ENCODE results near the gene MLH1.

Gene MLH1

DNA sequence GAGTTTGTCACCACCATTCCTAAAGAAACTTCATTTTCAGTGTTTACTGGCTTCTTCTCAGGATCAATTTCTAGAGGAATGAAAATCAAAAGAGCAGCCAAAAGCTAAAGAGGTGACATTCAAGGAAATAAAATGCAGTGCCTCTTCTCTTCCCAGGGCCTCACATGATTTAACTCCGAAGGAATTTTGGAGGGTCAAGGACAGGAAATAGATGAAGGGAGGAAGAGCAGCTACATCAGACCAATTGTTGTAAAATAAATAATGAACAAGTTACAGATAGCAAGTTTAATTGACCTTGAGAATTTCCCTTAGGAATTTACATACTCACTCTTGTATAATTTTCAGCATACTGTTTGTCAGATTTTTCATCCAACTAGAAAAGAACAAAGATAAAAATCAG is 103.0 kb downstream of the MLH1 start:
- no peak for DNase-seq

DNA sequence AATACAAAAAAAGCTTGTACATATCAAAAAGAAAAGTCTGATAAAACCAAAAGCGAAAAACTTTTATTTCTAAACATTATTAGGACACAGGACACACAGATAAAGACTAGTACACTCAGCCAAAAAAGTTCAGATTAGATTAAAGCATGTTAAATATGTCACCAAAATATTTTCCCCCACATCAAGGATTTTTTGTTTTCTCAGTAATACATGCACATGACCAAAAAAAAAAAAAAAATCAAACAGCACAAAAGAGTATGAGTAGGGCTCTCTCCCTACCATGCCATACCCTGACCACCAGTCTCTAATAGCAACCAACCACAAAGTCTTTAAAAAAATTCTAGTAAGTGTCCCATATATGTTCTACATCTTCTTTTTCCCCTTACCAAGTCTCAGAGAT is 103.7 kb downstream of the MLH1 start:
- no peak for DNase-seq

DNA sequence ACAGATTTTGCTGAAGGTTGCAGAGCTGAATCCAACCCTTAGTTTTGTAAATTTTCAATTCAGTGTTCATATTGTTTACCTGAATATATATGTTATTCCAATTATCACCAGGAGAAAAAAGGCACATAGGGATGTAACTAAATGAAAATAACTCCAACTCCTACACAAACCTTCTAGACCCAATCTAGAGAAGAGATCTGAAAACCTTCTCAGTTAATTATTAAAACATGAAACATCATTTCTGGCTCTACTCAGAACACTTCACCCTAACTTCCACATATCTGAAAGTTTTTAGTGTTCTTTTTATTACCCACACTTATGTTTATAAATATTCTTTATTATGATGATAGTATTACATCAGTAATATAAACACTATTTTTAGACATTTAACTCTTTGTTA is 104.5 kb downstream of the MLH1 start:
- no peak for DNase-seq

DNA sequence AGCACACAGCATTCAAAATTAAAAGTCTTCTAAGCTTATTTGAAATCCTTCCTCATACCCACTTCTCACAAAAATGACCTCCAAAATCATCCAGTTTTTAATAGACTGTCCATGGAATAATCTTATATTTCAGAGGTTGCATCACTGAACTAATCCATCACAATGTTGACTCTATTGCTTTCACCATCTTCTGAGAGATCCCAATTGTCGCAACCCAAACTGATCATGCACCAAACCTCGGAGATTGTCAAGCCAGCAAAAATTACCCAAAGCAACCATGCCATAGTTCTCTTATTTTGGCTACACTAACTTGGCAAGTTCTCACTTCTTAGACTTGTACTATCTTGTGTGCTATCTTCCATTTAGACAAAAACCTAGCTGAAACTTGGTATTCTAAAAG is 105.6 kb downstream of the MLH1 start:
- no peak for DNase-seq

DNA sequence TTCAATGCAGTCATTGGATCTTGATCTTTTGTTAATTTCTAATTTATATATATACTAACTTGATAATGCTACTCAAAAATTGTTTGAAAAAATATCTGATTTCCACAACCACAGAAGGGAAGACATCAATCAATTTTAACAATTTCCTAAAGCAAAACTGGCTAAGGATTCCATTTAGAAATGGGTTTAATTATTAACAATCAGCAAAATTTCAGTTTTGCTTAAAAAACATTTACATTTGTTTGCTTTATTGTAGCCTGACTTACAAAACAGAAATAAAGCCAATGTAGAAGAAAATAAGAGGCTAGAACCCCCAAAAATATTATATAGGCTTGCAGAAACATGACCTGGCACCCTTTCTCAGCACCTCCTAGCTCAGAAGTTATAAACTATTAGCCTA is 106.2 kb downstream of the MLH1 start:
- no peak for DNase-seq

DNA sequence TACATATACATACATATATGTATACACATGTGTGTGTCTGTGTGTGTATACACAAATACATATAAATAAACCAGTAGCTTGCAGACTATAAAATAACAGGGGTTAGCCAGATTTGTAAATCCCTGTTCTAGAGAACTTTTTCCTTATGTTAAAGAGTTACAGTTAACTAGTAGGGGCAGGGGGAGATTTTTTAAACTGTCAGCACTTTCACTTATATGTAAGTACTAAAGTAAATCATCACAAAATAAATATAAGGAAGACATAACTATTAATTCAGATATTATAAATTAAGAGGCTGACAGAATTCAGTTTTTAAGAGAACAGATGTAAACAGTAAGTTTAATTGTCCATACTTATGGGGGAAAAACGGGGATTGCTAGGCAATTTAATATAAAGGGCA is 107.1 kb downstream of the MLH1 start:
- DNase-seq = no peak

Data from NCI-H2081 (cell line).